GM12878 (cell line): ENCODE measurements around the gene ZNF528. TPM values are rescaled to one million over a fixed set of nuclear protein-coding genes. Genes with fewer than 3 reads are reported as not detected.

Experiments
- ATAC-seq: fragments of 200-7000 bp; cut with Tn5 transposase; 3 replicates; pipeline ENCODE4 v1.9.1; 2020; ENCODE audit warnings: mild to moderate bottlenecking, moderate library complexity
- BruUV-seq: library from RNA; stranded (reverse); fragments of 400-500 nt; replicated peaks from 2 replicates; lab custom pipeline; 2021; lab: Mats Ljungman, UMichigan
- CTCF ChIA-PET: fragments of 300-600 bp; sonication (Branson Sonifier 250); formaldehyde crosslinking; extraction: SDS; loops from one replicate; lab custom pipeline; 2021; ENCODE audit warnings: inconsistent platforms; lab: Yijun Ruan, JAX
- POLR2A ChIA-PET: fragments of 350-600 bp; formaldehyde crosslinking; extraction: SDS; loops from one replicate; lab custom pipeline; 2021; ENCODE audit warnings: inconsistent platforms; lab: Charles Lee
- RAD21 ChIA-PET: fragments of 300-600 bp; sonication (Branson Sonifier 250); formaldehyde crosslinking; loops from one replicate; lab custom pipeline; 2023; ENCODE audit warnings: antibody characterized with exemption; ENCODE audit not compliant: unreplicated experiment; lab: Charles Lee
- SMC1A ChIA-PET: fragments of 300-600 bp; sonication (Branson Sonifier 250); formaldehyde crosslinking; loops from one replicate; lab custom pipeline; 2023; ENCODE audit not compliant: unreplicated experiment, uncharacterized antibody; lab: Charles Lee
- DNase-seq: peaks from one replicate; pipeline ENCODE4 v3.0.0-alpha.2; 2011; ENCODE audit warnings: low read depth, low spot score
- FAIRE-seq: peaks from 3 replicates; lab custom pipeline; 2011; peaks lifted over from hg19 to GRCh38; lab: Jason Lieb, UNC
- H2AFZ ChIP-seq: 2 replicates; pipeline ENCODE4 v1.6.0; 2011; ENCODE audit warnings: low read depth, low read length, control low read depth; ENCODE audit not compliant: control insufficient read depth
- H3K27ac ChIP-seq: 2 replicates; pipeline ENCODE4 v1.5.1; 2011; ENCODE audit warnings: control low read depth; ENCODE audit not compliant: control insufficient read depth, insufficient read depth
- H3K27me3 ChIP-seq, 2 experiments: replicated peaks in 1 of 2; 2 replicates each; pipeline versions ENCODE4 v1.6.0 to v1.6.1; 2011; ENCODE audit warnings: low read length in 1 of 2; ENCODE audit not compliant: control insufficient read depth in 2 of 2, insufficient read depth in 2 of 2
- H3K36me3 ChIP-seq, 2 experiments: 2 replicates each; pipeline ENCODE4 v1.5.1; 2011; ENCODE audit warnings: low read length in 1 of 2; ENCODE audit not compliant: control insufficient read depth in 2 of 2, insufficient read depth in 2 of 2
- H3K4me1 ChIP-seq: 2 replicates; pipeline ENCODE4 v1.6.1; 2011; ENCODE audit warnings: mild to moderate bottlenecking, low read length, moderate library complexity, mixed read lengths; ENCODE audit not compliant: control insufficient read depth, insufficient read depth
- H3K4me2 ChIP-seq: 2 replicates; pipeline ENCODE4 v1.6.0; 2011; ENCODE audit warnings: control low read depth; ENCODE audit not compliant: control insufficient read depth, insufficient read depth
- H3K4me3 ChIP-seq: fragments of 200-600 bp; sonication (generic); 2 replicates; pipeline ENCODE4 v1.5.1; 2016
- H3K79me2 ChIP-seq: 2 replicates; pipeline ENCODE4 v1.6.0; 2011; ENCODE audit warnings: low read length; ENCODE audit not compliant: control insufficient read depth, insufficient read depth
- H3K9ac ChIP-seq: 2 replicates; pipeline ENCODE4 v1.8.0; 2011; ENCODE audit warnings: low read length, control low read depth, mixed read lengths; ENCODE audit not compliant: control insufficient read depth, insufficient read depth
- H3K9me3 ChIP-seq: replicated peaks from 3 replicates; pipeline ENCODE4 v1.5.1; 2011; ENCODE audit warnings: mild to moderate bottlenecking, low read length; ENCODE audit not compliant: control insufficient read depth, insufficient read depth
- H4K20me1 ChIP-seq: 2 replicates; pipeline ENCODE4 v1.6.0; 2011; ENCODE audit not compliant: control insufficient read depth, insufficient read depth
- BMI1 ChIP-seq: fragments of 450-650 bp; IDR thresholded peaks from 2 replicates; pipeline ENCODE4 v1.6.1; 2016; ENCODE audit warnings: mild to moderate bottlenecking, moderate library complexity, borderline replicate concordance
- BRCA1 ChIP-seq: IDR thresholded peaks from 2 replicates; pipeline ENCODE4 v1.6.1; 2011; ENCODE audit warnings: low read depth, low read length, improper control_type of control experiment
- CHD4 ChIP-seq: fragments of 200-600 bp; sonication (generic); IDR thresholded peaks from 2 replicates; pipeline ENCODE4 v1.6.1; 2016; ENCODE audit warnings: mild to moderate bottlenecking
- CREB1 ChIP-seq: IDR thresholded peaks from 2 replicates; pipeline ENCODE4 v1.6.1; 2012; ENCODE audit warnings: low read depth, mild to moderate bottlenecking, inconsistent platforms
- FOXK2 ChIP-seq: fragments of 450-650 bp; IDR thresholded peaks from 2 replicates; pipeline ENCODE4 v1.6.1; 2017; ENCODE audit warnings: mild to moderate bottlenecking, moderate library complexity
- HDAC2 ChIP-seq: fragments of 200-600 bp; sonication (generic); IDR thresholded peaks from 2 replicates; pipeline ENCODE4 v1.6.1; 2017
- JUNB ChIP-seq: IDR thresholded peaks from 2 replicates; pipeline ENCODE4 v1.6.1; 2016; ENCODE audit warnings: antibody characterized with exemption, mild to moderate bottlenecking
- NFXL1 ChIP-seq: fragments of 450-650 bp; IDR thresholded peaks from 2 replicates; pipeline ENCODE4 v1.6.1; 2017; ENCODE audit warnings: antibody characterized with exemption, mild to moderate bottlenecking, borderline replicate concordance
- NRF1 ChIP-seq: conservative IDR thresholded peaks from 2 replicates; pipeline ENCODE4 v1.6.1; 2011; ENCODE audit warnings: mild to moderate bottlenecking, low read depth, low read length, improper control_type of control experiment
- POU2F2 ChIP-seq: IDR thresholded peaks from 3 replicates; pipeline ENCODE4 v1.6.1; 2011; ENCODE audit warnings: low read depth, mild to moderate bottlenecking, low read length, borderline replicate concordance
- TBL1XR1 ChIP-seq: IDR thresholded peaks from 2 replicates; pipeline ENCODE4 v1.6.1; 2012; ENCODE audit warnings: low read depth, low read length, improper control_type of control experiment
- ZZZ3 ChIP-seq: IDR thresholded peaks from 2 replicates; pipeline ENCODE4 v1.6.1; 2011; ENCODE audit warnings: low read depth; ENCODE audit not compliant: control insufficient read depth, insufficient read length
- WGBS: methylation state at CpG from one replicate; pipeline ENCODE4 v1.1.6; 2016; ENCODE audit warnings: low lambda C conversion rate; ENCODE audit not compliant: insufficient replicate concordance, insufficient coverage; ENCODE audit errors: missing lambda C conversion rate; 5-methylcytosine and 5-hydroxymethylcytosine counted together
- in situ Hi-C: fragments of 300-500 bp; cut with MboI; formaldehyde crosslinking; loops from 9 replicates; pipeline ENCODE4 v1.14.3; 2018; ENCODE audit warnings: mixed read lengths
- intact Hi-C: fragments of 100-400 bp; cut with micrococcal nuclease; formaldehyde crosslinking; loops from one replicate; pipeline ENCODE4 v1.14.2; 2022; ENCODE audit not compliant: unreplicated experiment
- polyA plus RNA-seq, 11 experiments: library from polyadenylated mRNA; depleted of rRNA in 4 of 11; unstranded in 6 of 11; stranded (reverse) in 5 of 11; fragments of >200 nt; fragmentation: Nextera tagmentation in 4 of 11; fragmentation: Illumina TruSeq in 1 of 11; extraction: Ambion mirVana in 4 of 11; extraction: Trizol in 1 of 11; gene quantifications; 1 replicate in 1 of 11; 2 replicates in 10 of 11; pipeline versions ENCODE4 v1.2.1 to v1.2.3, GENCODE V29; 2011 to 2016; ENCODE audit warnings: inconsistent platforms in 2 of 11, missing spikeins in 2 of 11, low read depth in 1 of 11
- total RNA-seq, 4 experiments: library from RNA; depleted of rRNA in 3 of 4; stranded (reverse); fragments of >200 nt in 3 of 4; fragmentation: Illumina TruSeq in 1 of 4; extraction: Trizol in 1 of 4; gene quantifications; 2 replicates each; pipeline versions ENCODE4 v1.2.1 to v1.2.3, GENCODE V29; 2013 to 2021
- TF ChIP-seq, protein P1 (sequence below): fragments of 450-650 bp; IDR thresholded peaks from 2 replicates; pipeline ENCODE4 v1.6.1; 2018; ENCODE audit warnings: borderline replicate concordance, mild to moderate bottlenecking; ENCODE audit not compliant: partially characterized antibody
- TF ChIP-seq, protein P2 (sequence below): IDR thresholded peaks from 2 replicates; pipeline ENCODE4 v1.6.1; 2011; ENCODE audit warnings: low read depth, mild to moderate bottlenecking, low read length, moderate library complexity, borderline replicate concordance; ENCODE audit errors: extremely low read depth
- TF ChIP-seq, protein P3 (sequence below): fragments of 450-650 bp; IDR thresholded peaks from 2 replicates; pipeline ENCODE4 v1.6.1; 2017; ENCODE audit warnings: borderline replicate concordance
- TF ChIP-seq, protein P4 (sequence below): IDR thresholded peaks from 2 replicates; pipeline ENCODE4 v1.6.1; 2012; ENCODE audit warnings: low read depth, low read length, improper control_type of control experiment
- TF ChIP-seq, protein P5 (sequence below): IDR thresholded peaks from 2 replicates; pipeline ENCODE4 v1.6.1; 2012; ENCODE audit warnings: mild to moderate bottlenecking, low read depth, low read length

The ZNF528 gene
- total and polyA plus RNA-seq, 10 of the 15 experiments (the other 5 are each of a cell fraction or from before 2014, with no cell fraction given) = 1.7 to 11.9 (median 6.6) TPM

DNA sequence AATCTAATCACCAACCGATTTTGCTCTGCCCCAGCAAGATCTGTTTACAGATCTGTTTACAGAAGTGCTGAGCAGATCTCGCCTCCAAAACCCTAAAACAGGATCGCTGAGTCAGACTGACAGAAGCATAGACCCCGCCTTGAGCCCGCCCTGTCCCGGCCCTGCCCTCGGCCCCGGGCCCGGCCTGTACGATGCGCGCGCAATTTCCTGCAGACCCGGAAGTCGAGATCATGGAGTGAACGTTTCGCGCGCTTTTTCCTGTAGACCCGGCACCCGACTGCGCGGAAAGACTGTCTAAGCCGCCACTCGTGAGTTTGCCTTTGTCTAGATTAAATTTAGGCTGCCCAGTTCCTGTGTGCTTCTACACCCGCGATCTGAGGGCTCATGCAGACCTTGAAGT lies 31.3 kb downstream of the ZNF528 start, which contains the start of gene ZNF534 (continued):
- TF ChIP-seq, protein P1, sequence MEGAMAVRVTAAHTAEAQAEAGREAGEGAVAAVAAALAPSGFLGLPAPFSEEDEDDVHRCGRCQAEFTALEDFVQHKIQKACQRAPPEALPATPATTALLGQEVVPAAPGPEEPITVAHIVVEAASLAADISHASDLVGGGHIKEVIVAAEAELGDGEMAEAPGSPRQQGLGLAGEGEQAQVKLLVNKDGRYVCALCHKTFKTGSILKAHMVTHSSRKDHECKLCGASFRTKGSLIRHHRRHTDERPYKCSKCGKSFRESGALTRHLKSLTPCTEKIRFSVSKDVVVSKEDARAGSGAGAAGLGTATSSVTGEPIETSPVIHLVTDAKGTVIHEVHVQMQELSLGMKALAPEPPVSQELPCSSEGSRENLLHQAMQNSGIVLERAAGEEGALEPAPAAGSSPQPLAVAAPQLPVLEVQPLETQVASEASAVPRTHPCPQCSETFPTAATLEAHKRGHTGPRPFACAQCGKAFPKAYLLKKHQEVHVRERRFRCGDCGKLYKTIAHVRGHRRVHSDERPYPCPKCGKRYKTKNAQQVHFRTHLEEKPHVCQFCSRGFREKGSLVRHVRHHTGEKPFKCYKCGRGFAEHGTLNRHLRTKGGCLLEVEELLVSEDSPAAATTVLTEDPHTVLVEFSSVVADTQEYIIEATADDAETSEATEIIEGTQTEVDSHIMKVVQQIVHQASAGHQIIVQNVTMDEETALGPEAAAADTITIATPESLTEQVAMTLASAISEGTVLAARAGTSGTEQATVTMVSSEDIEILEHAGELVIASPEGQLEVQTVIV = no peak
- TF ChIP-seq HDAC2 (no peak), NRF1 (no peak), NFXL1 (no peak)

DNA sequence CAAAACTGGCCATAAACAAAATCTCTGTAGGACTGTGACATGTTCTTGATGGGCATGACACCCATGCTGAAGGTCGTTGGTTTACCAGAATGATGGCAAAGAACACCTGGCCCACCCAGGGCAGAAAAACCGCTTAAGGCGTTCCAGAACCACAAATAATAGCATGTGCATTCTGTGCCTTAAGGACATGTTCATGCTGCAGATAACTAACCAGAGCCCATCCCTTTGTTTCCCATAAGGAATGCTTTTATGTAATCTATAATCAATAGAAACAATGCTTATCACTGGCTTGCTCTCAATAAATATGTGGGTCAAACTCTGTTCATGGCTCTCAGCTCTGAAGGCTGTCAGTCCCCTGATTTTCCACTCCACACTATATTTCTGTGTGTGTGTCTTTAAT lies 44.5 kb downstream of the ZNF528 start:
- Histone ChIP-seq H3K27me3 (no peaks in the 10 kb centered on the region), H4K20me1 (no peaks in the 10 kb centered on the region), H3K4me3 (no peak overlapping the region), H3K4me2 (no peak overlapping the region), H3K4me1 (no peaks in the 10 kb centered on the region), H3K36me3 (no peaks in the 10 kb centered on the region), H3K79me2 (no peaks in the 10 kb centered on the region), H3K27ac (no peak overlapping the region), H3K9ac (no peak overlapping the region), H2AFZ (no peak overlapping the region), H3K9me3 (no peaks in the 10 kb centered on the region; the same call in 2 of the 3 replicates)
- FAIRE-seq = no peak
- no peak for DNase-seq
- in situ Hi-C loops = no loop called here
- RAD21 ChIA-PET = no interaction called here
- no peak for ATAC-seq
- POLR2A ChIA-PET = no interaction called here
- BruUV-seq = no TSS peak
- CTCF ChIA-PET = no interaction called here
- SMC1A ChIA-PET = no interaction called here
- intact Hi-C loops = no loop called here
- 12% methylated on average over 3 of the region's 3 CpGs for WGBS
- TF ChIP-seq BMI1 = no peak
- TF ChIP-seq, protein P2, sequence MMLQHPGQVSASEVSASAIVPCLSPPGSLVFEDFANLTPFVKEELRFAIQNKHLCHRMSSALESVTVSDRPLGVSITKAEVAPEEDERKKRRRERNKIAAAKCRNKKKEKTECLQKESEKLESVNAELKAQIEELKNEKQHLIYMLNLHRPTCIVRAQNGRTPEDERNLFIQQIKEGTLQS = no peak
- TF ChIP-seq POU2F2 = no peak
- no peak for TF ChIP-seq CREB1
- TF ChIP-seq, protein P3, sequence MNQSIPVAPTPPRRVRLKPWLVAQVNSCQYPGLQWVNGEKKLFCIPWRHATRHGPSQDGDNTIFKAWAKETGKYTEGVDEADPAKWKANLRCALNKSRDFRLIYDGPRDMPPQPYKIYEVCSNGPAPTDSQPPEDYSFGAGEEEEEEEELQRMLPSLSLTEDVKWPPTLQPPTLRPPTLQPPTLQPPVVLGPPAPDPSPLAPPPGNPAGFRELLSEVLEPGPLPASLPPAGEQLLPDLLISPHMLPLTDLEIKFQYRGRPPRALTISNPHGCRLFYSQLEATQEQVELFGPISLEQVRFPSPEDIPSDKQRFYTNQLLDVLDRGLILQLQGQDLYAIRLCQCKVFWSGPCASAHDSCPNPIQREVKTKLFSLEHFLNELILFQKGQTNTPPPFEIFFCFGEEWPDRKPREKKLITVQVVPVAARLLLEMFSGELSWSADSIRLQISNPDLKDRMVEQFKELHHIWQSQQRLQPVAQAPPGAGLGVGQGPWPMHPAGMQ = no peak
- TF ChIP-seq, protein P4, sequence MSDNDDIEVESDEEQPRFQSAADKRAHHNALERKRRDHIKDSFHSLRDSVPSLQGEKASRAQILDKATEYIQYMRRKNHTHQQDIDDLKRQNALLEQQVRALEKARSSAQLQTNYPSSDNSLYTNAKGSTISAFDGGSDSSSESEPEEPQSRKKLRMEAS = no peak
- TF ChIP-seq BRCA1 = no peak
- no peak for TF ChIP-seq TBL1XR1
- no peak for TF ChIP-seq FOXK2
- TF ChIP-seq ZZZ3 = no peak
- no peak for TF ChIP-seq JUNB
- TF ChIP-seq, protein P5, sequence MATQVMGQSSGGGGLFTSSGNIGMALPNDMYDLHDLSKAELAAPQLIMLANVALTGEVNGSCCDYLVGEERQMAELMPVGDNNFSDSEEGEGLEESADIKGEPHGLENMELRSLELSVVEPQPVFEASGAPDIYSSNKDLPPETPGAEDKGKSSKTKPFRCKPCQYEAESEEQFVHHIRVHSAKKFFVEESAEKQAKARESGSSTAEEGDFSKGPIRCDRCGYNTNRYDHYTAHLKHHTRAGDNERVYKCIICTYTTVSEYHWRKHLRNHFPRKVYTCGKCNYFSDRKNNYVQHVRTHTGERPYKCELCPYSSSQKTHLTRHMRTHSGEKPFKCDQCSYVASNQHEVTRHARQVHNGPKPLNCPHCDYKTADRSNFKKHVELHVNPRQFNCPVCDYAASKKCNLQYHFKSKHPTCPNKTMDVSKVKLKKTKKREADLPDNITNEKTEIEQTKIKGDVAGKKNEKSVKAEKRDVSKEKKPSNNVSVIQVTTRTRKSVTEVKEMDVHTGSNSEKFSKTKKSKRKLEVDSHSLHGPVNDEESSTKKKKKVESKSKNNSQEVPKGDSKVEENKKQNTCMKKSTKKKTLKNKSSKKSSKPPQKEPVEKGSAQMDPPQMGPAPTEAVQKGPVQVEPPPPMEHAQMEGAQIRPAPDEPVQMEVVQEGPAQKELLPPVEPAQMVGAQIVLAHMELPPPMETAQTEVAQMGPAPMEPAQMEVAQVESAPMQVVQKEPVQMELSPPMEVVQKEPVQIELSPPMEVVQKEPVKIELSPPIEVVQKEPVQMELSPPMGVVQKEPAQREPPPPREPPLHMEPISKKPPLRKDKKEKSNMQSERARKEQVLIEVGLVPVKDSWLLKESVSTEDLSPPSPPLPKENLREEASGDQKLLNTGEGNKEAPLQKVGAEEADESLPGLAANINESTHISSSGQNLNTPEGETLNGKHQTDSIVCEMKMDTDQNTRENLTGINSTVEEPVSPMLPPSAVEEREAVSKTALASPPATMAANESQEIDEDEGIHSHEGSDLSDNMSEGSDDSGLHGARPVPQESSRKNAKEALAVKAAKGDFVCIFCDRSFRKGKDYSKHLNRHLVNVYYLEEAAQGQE = no peak
- TF ChIP-seq CHD4 = no peak
- no peak for TF ChIP-seq NFXL1
